Uterus (tissue), 4 donors: ENCODE results near the gene HSFX3. TPM values are rescaled to one million over a fixed set of nuclear protein-coding genes. Genes with fewer than 3 reads are reported as not detected.

ENCODE experiments used
- DNase-seq, 2 donors: peaks; one replicate each; pipeline ENCODE4 v3.0.0-alpha.2; 2019 to 2020
- H3K27ac ChIP-seq, 2 donors: fragments of 200-600 bp; sonication (generic); 1 replicate in 1 of 2; 2 replicates in 1 of 2; pipeline ENCODE4 v1.5.1; 2016 to 2018
- H3K27me3 ChIP-seq, 2 donors: fragments of 200-600 bp; sonication (generic); one replicate each; pipeline ENCODE4 v1.5.1; 2018 to 2019; ENCODE audit warnings: control low read depth in 1 of 2
- H3K36me3 ChIP-seq, 2 donors: fragments of 200-600 bp; sonication (generic); one replicate each; pipeline ENCODE4 v1.5.1; 2019; ENCODE audit warnings: control low read depth in 1 of 2
- H3K4me1 ChIP-seq, 2 donors: fragments of 200-600 bp; sonication (generic); one replicate each; pipeline ENCODE4 v1.5.1; 2018 to 2019; ENCODE audit warnings: control low read depth in 1 of 2
- H3K4me3 ChIP-seq, 2 donors: fragments of 200-600 bp; sonication (generic); 1 replicate in 1 of 2; 2 replicates in 1 of 2; pipeline ENCODE4 v1.5.1; 2018 to 2019; ENCODE audit warnings: mild to moderate bottlenecking in 1 of 2
- H3K9me3 ChIP-seq, 2 donors: fragments of 200-600 bp; sonication (generic); one replicate each; pipeline ENCODE4 v1.5.1; 2019; ENCODE audit warnings: control low read depth in 1 of 2
- CTCF ChIP-seq, 4 experiments: fragments of 200-600 bp in 2 of 4; fragments of 450-650 bp in 2 of 4; sonication (generic) in 2 of 4; IDR thresholded peaks; one replicate each; pipeline ENCODE4 v1.5.1; 2016 to 2019; ENCODE audit warnings: antibody characterized with exemption in 4 of 4, mild to moderate bottlenecking in 2 of 4, moderate library complexity in 1 of 4
- POLR2A ChIP-seq, 2 donors: fragments of 450-650 bp; IDR thresholded peaks; one replicate each; pipeline ENCODE4 v1.6.1; 2016; ENCODE audit warnings: antibody characterized with exemption in 2 of 2, mild to moderate bottlenecking in 1 of 2, moderate library complexity in 1 of 2
- intact Hi-C: fragments of 100-400 bp; cut with DNase I; formaldehyde crosslinking; loops from one replicate; pipeline ENCODE4 v1.15.1; 2023; ENCODE audit warnings: low total_unique reads
- total RNA-seq, 4 donors: library from RNA; depleted of rRNA in 3 of 4; stranded (reverse); fragments of >200 nt in 3 of 4; gene quantifications; one replicate each; pipeline versions ENCODE4 v1.1.0 to v1.2.4, GENCODE V29; 2014 to 2023
- donor health status: DM: yes; HTN: yes; CAD: no.

Gene HSFX3
- total RNA-seq, 4 donors from 2014 or later, result not detected

GRCh38 chrX:149499766-149500165 is 50.0 kb downstream of the HSFX3 start:
- H3K27ac ChIP-seq, result no peak overlapping the region
- no peaks in the 10 kb centered on the region for H3K4me1 ChIP-seq
- intact Hi-C loops, result no loop called here
- H3K27me3 ChIP-seq, result no peaks in the 10 kb centered on the region
- H3K9me3 ChIP-seq, result no peaks in the 10 kb centered on the region
- H3K36me3 ChIP-seq, result no peaks in the 10 kb centered on the region
- TF ChIP-seq CTCF (IDR thresholded peaks at IDR 0.05) (no peak), POLR2A (IDR thresholded peaks at IDR 0.05) (no peak)
- H3K4me3 ChIP-seq, result no peak overlapping the region
- no peak for DNase-seq

- intact Hi-C loops, result no loop called here
- H3K27me3 ChIP-seq, result no peaks in the 10 kb centered on the region
- H3K27ac ChIP-seq, result no peak overlapping the region
- DNase-seq, result no peak
- H3K9me3 ChIP-seq, result no peaks in the 10 kb centered on the region
- H3K4me1 ChIP-seq, result no peaks in the 10 kb centered on the region
- H3K36me3 ChIP-seq, result no peaks in the 10 kb centered on the region
- no peak overlapping the region for H3K4me3 ChIP-seq
- TF ChIP-seq CTCF (IDR thresholded peaks at IDR 0.05), result no peak
- no peak for TF ChIP-seq POLR2A (IDR thresholded peaks at IDR 0.05)
Observed at GRCh38 chrX:149498767-149499166, 51.0 kb downstream of the HSFX3 start.

Other genes starting within 250 kb of the HSFX3 start
- 100 to 1,000 TPM in 2 of 4 donors, 10 to 100 TPM in 2; 42.7 to 117 (median 83.7) TPM for gene IDS, start 44.6 kb downstream of the HSFX3 start, total RNA-seq
- 10 to 100 TPM in 3 of 4 donors, 1 to 10 TPM in 1; 9.1 to 23.6 (median 13.6) TPM for gene EOLA1, start 8.9 kb downstream of the HSFX3 start, total RNA-seq
- gene MAGEA9B, start 37.5 kb upstream of the HSFX3 start, total RNA-seq, result not detected
- gene HSFX2, start 45.4 kb upstream of the HSFX3 start, total RNA-seq, result not detected
- 10 to 100 TPM in 2 of 4 donors, 1 to 10 TPM in 2; 2.0 to 33.9 (median 16.7) TPM for gene TMEM185A, start 81.9 kb upstream of the HSFX3 start, total RNA-seq
- not detected for gene MAGEA11, start 162.1 kb upstream of the HSFX3 start, total RNA-seq
- gene HSFX1, start 224.1 kb upstream of the HSFX3 start, total RNA-seq, result 1 to 10 TPM in 2 of 4 donors, not detected in 2; 2.4 to 4.0 TPM
- gene MAGEA9, start 232.0 kb upstream of the HSFX3 start, total RNA-seq, result not detected